Measurements from ENCODE around the gene ATP6V1G1.

GRCh38 chr9:114559830-114560513 lies 27.6 kb upstream of the ATP6V1G1 start:
- TF ChIP-seq CTCF (IDR thresholded peaks at IDR 0.05 in 4 of 5, conservative IDR thresholded peaks at IDR 0.05 in 1 of 5) (no peak), POLR2A (IDR thresholded peaks at IDR 0.05) (no peak)
